ENCODE measurements around the gene PSME1. TPM values are rescaled to one million over a fixed set of nuclear protein-coding genes. Genes with fewer than 3 reads are reported as not detected.

The PSME1 gene
- total and polyA plus RNA-seq, 2 of the 4 experiments (the other 2 are of a cell fraction): 42.8 to 106 TPM

GRCh38 chr14:24160850-24161804 lies 25.1 kb downstream of the PSME1 start, which contains the start of gene IRF9:
TSS of gene IRF9 (plus strand) at chr14:24161265. CDS start at chr14:24162145, 880 bp downstream.
- Histone ChIP-seq H4K8ac (ENCODE audit: low read depth in 2 of 2, low read length in 2 of 2) (peak within 1 kb of the TSS; percentile 38 to 95), H2BK120ac (ENCODE audit: low read depth, low read length) (peak within 1 kb of the TSS; percentile 72), H4K20me1 (ENCODE audit: insufficient read depth, low read length) (no peaks in the 10 kb centered on the region), H3K56ac (ENCODE audit: extremely low read depth, insufficient read depth, low read length) (peak within 1 kb of the TSS; percentile 90), H2AK5ac (ENCODE audit: low read depth, low read length) (peak within 1 kb of the TSS; percentile 85), H3K4me2 (ENCODE audit: low read depth, low read length) (peak within 1 kb of the TSS; percentile 81), H3K36me3 (ENCODE audit: control insufficient read depth, insufficient read depth, low read length) (peaks cover 67% of the 10 kb centered on the region), H2BK15ac (ENCODE audit: low read depth, low read length) (peak within 1 kb of the TSS; percentile 67; the same call in 2 of the 3 replicates), H3K14ac (replicated peaks; ENCODE audit: low read depth, low read length) (peak within 1 kb of the TSS; percentile 96), H3K79me1 (ENCODE audit: low read depth in 1 of 2, low read length in 2 of 2) (peaks cover 12 to 40% of the 10 kb centered on the region in 2 experiments), H3K9ac (ENCODE audit: low read depth, low read length) (peak within 1 kb of the TSS; percentile 88), H3K27me3 (ENCODE audit: control insufficient read depth, insufficient read depth, low read length) (no peaks in the 10 kb centered on the region), H3K23ac (ENCODE audit: low read depth, low read length) (peak within 1 kb of the TSS; percentile 93), H2AFZ (replicated peaks; ENCODE audit: low read length, poor library complexity) (peak within 1 kb of the TSS; percentile 89), H3K4ac (ENCODE audit: low read depth, low read length) (peak within 1 kb of the TSS; percentile 95), H3K9me1 (ENCODE audit: insufficient read depth, low read length) (peaks cover 7% of the 10 kb centered on the region), H4K91ac (ENCODE audit: insufficient read depth, low read depth, low read length) (peak within 1 kb of the TSS; percentile 88), H4K5ac (ENCODE audit: low read depth, low read length) (peak within 1 kb of the TSS; percentile 78), H3K4me3 (ENCODE audit: insufficient read depth, low read depth, low read length) (peak within 1 kb of the TSS; percentile 57), H3K9me3 (ENCODE audit: control insufficient read depth, insufficient read depth, low read length) (no peaks in the 10 kb centered on the region), H3K27ac (ENCODE audit: insufficient read depth, low read length) (peak within 1 kb of the TSS; percentile 78), H3K4me1 (ENCODE audit: control insufficient read depth, insufficient read depth, low read length) (peaks cover 7% of the 10 kb centered on the region), H2BK5ac (ENCODE audit: low read depth, low read length, poor library complexity, severe bottlenecking) (peak within 1 kb of the TSS; percentile 80), H3K18ac (ENCODE audit: low read depth, low read length) (peak within 1 kb of the TSS; percentile 78), H2BK20ac (ENCODE audit: low read depth, low read length) (0 out of 2 replicates have a peak within 1 kb of the TSS, but pooled peaks have one; percentile 15), H2AK9ac (replicated peaks; ENCODE audit: low read depth, low read length, poor library complexity) (peak within 1 kb of the TSS; percentile 99)
- dilution Hi-C loops (cut with HindIII; ENCODE audit: low sequenced_read_pairs, unreplicated experiment) (no loop called here), in situ Hi-C loops (cut with MboI; ENCODE audit: low sequenced_read_pairs) (no loop called here), intact Hi-C loops (cut with micrococcal nuclease) (loop anchor here (1.0 kb wide), 2 partner anchors 47 to 103 kb away; partner anchors contain the start of genes DCAF11 and NRL)
- peak; percentile 91 for DNase-seq
- ChIA-PET POLR2A (ENCODE audit: unreplicated experiment) (interaction anchor here (1.1 kb wide), 1 partner anchor 11 kb away, joined by 3 read pairs; no protein-coding TSS in a partner anchor), CTCF (interaction anchor here (0.6 to 1.6 kb wide), 10 partner anchors 10 to 53 kb away, joined by 3 to 14 read pairs (median 4); partner anchors contain the start of genes DCAF11, EMC9, NRL and PSME2)
- BruUV-seq (replicated peaks): no TSS peak
- WGBS, 2 experiments (ENCODE audit: extremely low coverage in 2 of 2, insufficient read length in 1 of 2): 0% methylated on average over 5 of the region's 12 CpGs; no CpG with 5 or more reads in 1 of the 2 experiments
- TF ChIP-seq RFX5 (IDR thresholded peaks at IDR 0.05; ENCODE audit: low read depth, low read length) (no peak), MAZ (IDR thresholded peaks at IDR 0.05; ENCODE audit: borderline replicate concordance, low read depth, low read length) (peak; percentile 87), RCOR1 (IDR thresholded peaks at IDR 0.05; ENCODE audit: insufficient replicate concordance, low read length) (peak; percentile 71), POLR2A (IDR thresholded peaks at IDR 0.05; ENCODE audit: low read depth, low read length) (peak; percentile 54; the same call in 1 of the 2 replicates), USF2 (IDR thresholded peaks at IDR 0.05; ENCODE audit: low read depth, low read length) (peak; percentile 95), SMC3 (IDR thresholded peaks at IDR 0.05; ENCODE audit: low read depth, low read length) (peak; percentile 76), RAD21 (IDR thresholded peaks at IDR 0.05; ENCODE audit: low read length) (peak; percentile 72), MXI1 (IDR thresholded peaks at IDR 0.05; ENCODE audit: borderline replicate concordance, low read depth, low read length) (peak; percentile 82; the same call in 1 of the 2 replicates), FOS (IDR thresholded peaks at IDR 0.05; ENCODE audit: low read depth, low read length) (no peak), CHD1 (IDR thresholded peaks at IDR 0.05; ENCODE audit: low read depth, low read length) (no peak), CTCF (conservative IDR thresholded peaks at IDR 0.05; ENCODE audit: low read depth, low read length) (peak; percentile 97)
- peak; percentile 95 for ATAC-seq (ENCODE audit: low read depth)

Measured in IMR-90 (cell line).